ENCODE data around the gene CCDC110.

- TF ChIP-seq CTCF (IDR thresholded peaks at IDR 0.05; ENCODE audit: low read depth, low read length, poor library complexity, severe bottlenecking) (no peak), EZH2phosphoT487 (IDR thresholded peaks at IDR 0.05; ENCODE audit: borderline replicate concordance, low read length) (no peak)
Measured at GRCh38 chr4:185421366-185422124, 50.0 kb downstream of the CCDC110 start.

All from DOHH2 (cell line).